Karpas-422 (cell line): ENCODE data around the gene IRF2BPL. TPM values are rescaled to one million over a fixed set of nuclear protein-coding genes. Genes with fewer than 3 reads are reported as not detected.

Experiments used
- DNase-seq: peaks from one replicate; pipeline ENCODE4 v3.0.0-alpha.2; 2015
- H2AFZ ChIP-seq: fragments of 200-600 bp; sonication (generic); 2 replicates; pipeline ENCODE4 v1.6.1; 2014; ENCODE audit warnings: antibody characterized with exemption, low read length, mixed read lengths
- H3K27ac ChIP-seq: fragments of 200-600 bp; sonication (generic); 2 replicates; pipeline ENCODE4 v1.5.1; 2014; ENCODE audit warnings: mild to moderate bottlenecking, low read length, moderate library complexity
- H3K27me3 ChIP-seq: fragments of 200-600 bp; sonication (generic); 2 replicates; pipeline ENCODE4 v1.6.1; 2014; ENCODE audit warnings: low read length, mixed read lengths
- H3K36me3 ChIP-seq: fragments of 200-600 bp; sonication (generic); 2 replicates; pipeline ENCODE4 v1.6.1; 2014; ENCODE audit warnings: low read length, mixed read lengths; ENCODE audit not compliant: insufficient read depth
- H3K4me1 ChIP-seq: fragments of 200-600 bp; sonication (generic); 2 replicates; pipeline ENCODE4 v1.6.1; 2014; ENCODE audit warnings: mild to moderate bottlenecking, low read length, mixed read lengths
- H3K4me2 ChIP-seq: fragments of 200-600 bp; sonication (generic); 2 replicates; pipeline ENCODE4 v1.6.1; 2014; ENCODE audit warnings: low read length, low read depth, mild to moderate bottlenecking; ENCODE audit not compliant: poor library complexity, severe bottlenecking
- H3K4me3 ChIP-seq: fragments of 200-600 bp; sonication (generic); 2 replicates; pipeline ENCODE4 v1.5.1; 2014; ENCODE audit warnings: mild to moderate bottlenecking, antibody characterized with exemption, low read length, mixed read lengths
- H3K79me2 ChIP-seq: fragments of 200-600 bp; sonication (generic); 2 replicates; pipeline ENCODE4 v1.6.1; 2014; ENCODE audit warnings: mild to moderate bottlenecking, low read length, mixed read lengths
- H3K9ac ChIP-seq: fragments of 200-600 bp; sonication (generic); 2 replicates; pipeline ENCODE4 v1.6.0; 2014; ENCODE audit warnings: low read length
- H3K9me2 ChIP-seq: fragments of 200-600 bp; sonication (generic), shearing (Covaris generic); replicated peaks from 2 replicates; pipeline ENCODE4 v1.6.0; 2014; ENCODE audit warnings: mild to moderate bottlenecking, low read length, moderate library complexity; ENCODE audit not compliant: insufficient read depth
- H3K9me3 ChIP-seq: fragments of 300-700, 200-600 bp; sonication (generic); 2 replicates; pipeline ENCODE4 v1.6.1; 2014; ENCODE audit warnings: low read length, mixed read lengths
- H4K20me1 ChIP-seq: fragments of 200-600 bp; sonication (generic); 2 replicates; pipeline ENCODE4 v1.6.1; 2014; ENCODE audit warnings: mild to moderate bottlenecking, antibody characterized with exemption, low read length, low read depth; ENCODE audit not compliant: insufficient read depth
- total RNA-seq: library from RNA; depleted of rRNA; stranded (reverse); fragments of >200 nt; shearing (Covaris generic); gene quantifications from 2 replicates; pipeline ENCODE4 v1.2.3, GENCODE V29; 2014; ENCODE audit warnings: low replicate concordance; rRNA removed

The IRF2BPL gene
- 11.8 and 22.2 TPM in 2 replicates for total RNA-seq

GRCh38 chr14:77028384-77029231 lies at the start of gene IRF2BPL:
TSS of gene IRF2BPL (minus strand) at chr14:77028708. CDS start at chr14:77027792, 916 bp downstream.
- no peaks in the 10 kb centered on the region for H3K27me3 ChIP-seq
- peak; percentile 99 for DNase-seq
- peak within 1 kb of the TSS; percentile 74 for H3K27ac ChIP-seq
- H4K20me1 ChIP-seq, result peaks cover 25% of the 10 kb centered on the region
- 0 out of 2 replicates have a peak, but pooled peaks cover 10% of the 10 kb centered on the region for H3K36me3 ChIP-seq
- no peaks in the 10 kb centered on the region for H3K9me3 ChIP-seq
- H2AFZ ChIP-seq, result peak within 1 kb of the TSS; percentile 94
- peaks cover 8% of the 10 kb centered on the region; the same call in 1 of the 2 replicates for H3K79me2 ChIP-seq
- peaks cover 44% of the 10 kb centered on the region for H3K4me1 ChIP-seq
- H3K4me3 ChIP-seq, result peak within 1 kb of the TSS; percentile 66
- no peaks in the 10 kb centered on the region for H3K9me2 ChIP-seq
- peak within 1 kb of the TSS; percentile 95 for H3K4me2 ChIP-seq
- peak within 1 kb of the TSS; percentile 99 for H3K9ac ChIP-seq

GRCh38 chr14:77077040-77077439 lies 48.5 kb upstream of the IRF2BPL start:
- no peak overlapping the region for H3K9ac ChIP-seq
- no peaks in the 10 kb centered on the region for H3K9me3 ChIP-seq
- H3K27me3 ChIP-seq, result no peaks in the 10 kb centered on the region

GRCh38 chr14:77076113-77076631 lies 47.7 kb upstream of the IRF2BPL start:
- Histone ChIP-seq H3K4me3 (no peak overlapping the region), H3K4me1 (peaks cover 2% of the 10 kb centered on the region; the same call in 1 of the 2 replicates), H3K9me2 (no peaks in the 10 kb centered on the region), H3K4me2 (no peak overlapping the region), H3K79me2 (no peaks in the 10 kb centered on the region), H3K27me3 (no peaks in the 10 kb centered on the region), H2AFZ (no peak overlapping the region), H3K9me3 (no peaks in the 10 kb centered on the region), H4K20me1 (no peaks in the 10 kb centered on the region), H3K27ac (no peak overlapping the region), H3K36me3 (no peaks in the 10 kb centered on the region), H3K9ac (no peak overlapping the region)
- DNase-seq, result no peak

More at GRCh38 chr14:77077040-77077439, 48.5 kb upstream of the IRF2BPL start:
- Histone ChIP-seq H3K4me2 (no peak overlapping the region), H3K79me2 (no peaks in the 10 kb centered on the region), H2AFZ (no peak overlapping the region), H4K20me1 (no peaks in the 10 kb centered on the region), H3K27ac (no peak overlapping the region), H3K36me3 (no peaks in the 10 kb centered on the region), H3K4me1 (peaks cover under 1% of the 10 kb centered on the region; the same call in 1 of the 2 replicates), H3K4me3 (no peak overlapping the region), H3K9me2 (no peaks in the 10 kb centered on the region)
- no peak for DNase-seq

GRCh38 chr14:77074969-77075368 lies 46.5 kb upstream of the IRF2BPL start:
- no peaks in the 10 kb centered on the region for H3K9me3 ChIP-seq
- no peak overlapping the region for H3K9ac ChIP-seq
- no peaks in the 10 kb centered on the region for H3K79me2 ChIP-seq
- H2AFZ ChIP-seq, result no peak overlapping the region
- H3K4me3 ChIP-seq, result no peak overlapping the region
- no peaks in the 10 kb centered on the region for H3K9me2 ChIP-seq
- no peak overlapping the region for H3K4me2 ChIP-seq
- H3K36me3 ChIP-seq, result no peaks in the 10 kb centered on the region
- no peaks in the 10 kb centered on the region for H3K27me3 ChIP-seq
- no peaks in the 10 kb centered on the region for H4K20me1 ChIP-seq
- H3K4me1 ChIP-seq, result peaks cover 2% of the 10 kb centered on the region; the same call in 1 of the 2 replicates
- no peak for DNase-seq
- no peak overlapping the region for H3K27ac ChIP-seq

DNA sequence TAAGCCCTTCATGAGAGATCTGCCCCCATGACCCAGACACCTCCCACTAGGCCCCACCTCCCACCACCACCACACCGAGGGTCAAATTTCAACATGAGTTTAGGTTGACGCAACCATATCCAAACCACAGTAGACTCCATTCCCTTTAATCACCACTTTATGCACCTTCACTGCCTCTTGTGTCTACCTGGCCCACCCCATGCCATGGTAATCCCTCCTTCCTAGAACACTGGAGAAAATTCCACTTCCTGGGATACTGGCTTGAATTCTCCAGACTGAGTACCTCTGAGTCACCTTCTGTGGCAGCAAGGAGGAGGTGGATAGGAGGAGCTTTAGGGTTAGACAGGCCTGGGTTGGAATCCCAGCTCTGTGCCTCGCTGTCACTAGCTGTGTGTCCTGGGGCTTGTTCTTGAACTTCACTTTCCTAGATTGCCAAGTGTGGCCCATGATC lies 43.5 kb upstream of the IRF2BPL start:
- H3K9ac ChIP-seq, result no peak overlapping the region
- H3K36me3 ChIP-seq, result no peaks in the 10 kb centered on the region
- no peak overlapping the region for H3K27ac ChIP-seq
- peaks cover 2% of the 10 kb centered on the region; the same call in 1 of the 2 replicates for H3K4me1 ChIP-seq
- H3K9me3 ChIP-seq, result no peaks in the 10 kb centered on the region
- H3K9me2 ChIP-seq, result no peaks in the 10 kb centered on the region
- H4K20me1 ChIP-seq, result no peaks in the 10 kb centered on the region
- no peak overlapping the region for H3K4me3 ChIP-seq
- no peak for DNase-seq
- no peaks in the 10 kb centered on the region for H3K79me2 ChIP-seq
- H3K27me3 ChIP-seq, result no peaks in the 10 kb centered on the region
- no peak overlapping the region for H3K4me2 ChIP-seq
- H2AFZ ChIP-seq, result no peak overlapping the region

- Histone ChIP-seq H3K36me3 (no peaks in the 10 kb centered on the region), H3K27me3 (no peaks in the 10 kb centered on the region), H3K27ac (no peak overlapping the region), H3K4me3 (no peak overlapping the region), H2AFZ (no peak overlapping the region), H3K4me1 (peaks cover 9% of the 10 kb centered on the region), H4K20me1 (no peaks in the 10 kb centered on the region), H3K9me2 (no peaks in the 10 kb centered on the region), H3K9me3 (no peaks in the 10 kb centered on the region), H3K9ac (no peak overlapping the region), H3K79me2 (no peaks in the 10 kb centered on the region), H3K4me2 (no peak overlapping the region)
- no peak for DNase-seq
These were observed 41.0 kb upstream of the IRF2BPL start for GRCh38 chr14:77069551-77069950.

DNA sequence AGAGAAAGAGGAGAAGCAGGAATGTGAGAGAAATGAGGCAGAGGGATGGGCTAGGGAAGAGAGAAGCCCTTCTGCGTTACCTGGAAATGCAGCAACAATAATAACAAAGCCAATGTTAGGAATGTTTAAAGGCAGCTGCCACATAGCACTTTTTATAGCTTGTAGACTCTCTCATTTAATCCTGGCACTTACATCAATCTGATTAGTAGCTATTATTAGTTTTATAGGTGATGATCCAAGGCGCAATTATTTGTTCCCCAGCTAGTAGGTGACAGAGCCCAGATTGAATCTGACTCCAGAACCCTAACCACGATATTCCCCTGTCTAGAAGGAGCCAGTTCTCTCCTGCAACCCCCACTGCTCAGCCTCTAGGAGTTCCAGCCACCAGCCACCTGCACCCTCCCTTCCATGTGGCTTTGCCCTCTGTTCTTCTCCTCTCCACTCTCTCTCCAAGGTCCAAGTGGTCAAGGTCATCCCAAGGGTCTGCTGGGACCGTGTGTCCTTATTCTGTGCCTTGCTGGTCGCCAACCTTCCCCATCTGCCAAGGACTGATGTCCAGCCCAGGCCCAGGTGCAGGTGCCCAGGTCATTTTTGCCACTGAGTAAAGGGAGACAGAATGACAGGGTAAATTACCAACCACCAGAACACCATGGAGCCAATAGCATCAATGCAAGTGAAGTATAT lies 40.2 kb upstream of the IRF2BPL start:
- H3K27me3 ChIP-seq, result no peaks in the 10 kb centered on the region
- H3K9ac ChIP-seq, result no peak overlapping the region
- no peaks in the 10 kb centered on the region for H3K9me3 ChIP-seq
- H3K79me2 ChIP-seq, result no peaks in the 10 kb centered on the region
- H2AFZ ChIP-seq, result no peak overlapping the region
- H3K4me2 ChIP-seq, result no peak overlapping the region
- no peaks in the 10 kb centered on the region for H3K36me3 ChIP-seq
- no peaks in the 10 kb centered on the region for H3K9me2 ChIP-seq
- H3K4me1 ChIP-seq, result peaks cover 9% of the 10 kb centered on the region
- no peak overlapping the region for H3K27ac ChIP-seq
- no peaks in the 10 kb centered on the region for H4K20me1 ChIP-seq
- no peak for DNase-seq
- H3K4me3 ChIP-seq, result no peak overlapping the region
